D721Med (cell line): ENCODE results near the gene ARHGAP25.

Experiments
- DNase-seq: peaks from one replicate; pipeline ENCODE4 v3.0.0; 2011; ENCODE audit warnings: low spot score; ENCODE audit not compliant: insufficient read length
- FAIRE-seq: peaks from 2 replicates; lab custom pipeline; 2011; peaks lifted over from hg19 to GRCh38; lab: Jason Lieb, UNC
- CTCF ChIP-seq: IDR thresholded peaks from 2 replicates; pipeline ENCODE4 v1.5.1; 2012; ENCODE audit warnings: mild to moderate bottlenecking, control low read depth; ENCODE audit not compliant: insufficient read depth; ENCODE audit errors: missing control alignments

ARHGAP25 gene

GRCh38 chr2:68756178-68756577, 21.6 kb downstream of the ARHGAP25 start:
- FAIRE-seq, result no peak
- no peak for DNase-seq

GRCh38 chr2:68757081-68757480, 22.5 kb downstream of the ARHGAP25 start:
- no peak for TF ChIP-seq CTCF
- DNase-seq (no peak), FAIRE-seq (no peak)

More at GRCh38 chr2:68756178-68756577, 21.6 kb downstream of the ARHGAP25 start:
- TF ChIP-seq CTCF, result no peak

GRCh38 chr2:68762100-68762499, 27.5 kb downstream of the ARHGAP25 start:
- no peak for TF ChIP-seq CTCF
- no peak for FAIRE-seq

GRCh38 chr2:68762665-68763064, 28.1 kb downstream of the ARHGAP25 start:
- DNase-seq (no peak), FAIRE-seq (no peak)
- no peak for TF ChIP-seq CTCF

More at GRCh38 chr2:68762100-68762499, 27.5 kb downstream of the ARHGAP25 start:
- no peak for DNase-seq

GRCh38 chr2:68764041-68764805, 29.6 kb downstream of the ARHGAP25 start:
- DNase-seq (no peak), FAIRE-seq (no peak)
- no peak for TF ChIP-seq CTCF

GRCh38 chr2:68764806-68765311, 30.2 kb downstream of the ARHGAP25 start:
- TF ChIP-seq CTCF, result no peak
- FAIRE-seq, result no peak
- DNase-seq, result no peak
